GM18520 (cell line): ENCODE data around the gene UTP14C.
"Not testable (repeated sequence)": the region's sequence is repeated elsewhere in the genome, so short reads cannot be mapped to it uniquely, and the experiment has no call there.

ENCODE experiments used
- ATAC-seq: cut with Tn5 transposase; IDR thresholded peaks from one replicate; pipeline ENCODE4 v1.9.1; 2021; ENCODE audit not compliant: unreplicated experiment

Gene UTP14C

DNA sequence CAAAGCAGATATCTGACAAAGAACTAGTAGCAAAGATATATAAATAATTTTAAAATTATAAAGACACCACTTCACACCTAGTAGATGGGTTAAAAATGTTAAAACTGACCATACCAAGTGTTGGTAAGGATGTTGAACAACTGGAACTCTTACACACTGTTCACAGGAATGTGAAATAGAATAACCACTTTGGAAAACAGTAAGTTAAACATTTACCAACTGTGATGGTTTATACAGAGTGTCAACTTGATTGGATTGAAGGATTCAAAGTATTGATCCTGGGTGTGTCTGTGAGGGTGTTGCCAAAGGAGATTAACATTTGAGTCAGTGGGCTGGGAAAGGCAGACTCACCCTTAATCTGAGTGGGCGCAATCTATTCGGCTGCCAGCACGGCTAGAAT lies 19.2 kb downstream of the UTP14C start:
- ATAC-seq: no peak

DNA sequence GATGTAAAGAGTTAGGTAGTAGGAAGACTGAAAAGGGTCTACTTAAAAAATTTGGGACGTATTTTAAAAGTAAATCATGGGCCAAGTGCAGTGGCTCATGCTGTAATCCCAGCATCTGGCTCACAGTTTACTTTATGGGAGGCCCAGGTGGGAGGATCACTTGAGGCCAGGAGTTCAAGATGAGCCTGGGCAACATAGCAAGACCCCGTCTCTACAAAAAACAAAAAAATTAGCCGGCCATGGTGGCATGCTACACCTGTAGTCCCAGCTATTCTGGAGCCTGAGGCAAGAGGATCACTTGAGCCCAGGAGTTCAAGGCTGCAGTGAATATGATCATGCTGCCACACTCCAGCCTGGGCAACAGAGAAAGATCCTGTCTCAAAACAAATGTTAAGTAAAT lies 23.0 kb downstream of the UTP14C start:
- ATAC-seq: no peak

- ATAC-seq: no peak
Observed at GRCh38 chr13:52048516-52048915, 24.0 kb downstream of the UTP14C start.

DNA sequence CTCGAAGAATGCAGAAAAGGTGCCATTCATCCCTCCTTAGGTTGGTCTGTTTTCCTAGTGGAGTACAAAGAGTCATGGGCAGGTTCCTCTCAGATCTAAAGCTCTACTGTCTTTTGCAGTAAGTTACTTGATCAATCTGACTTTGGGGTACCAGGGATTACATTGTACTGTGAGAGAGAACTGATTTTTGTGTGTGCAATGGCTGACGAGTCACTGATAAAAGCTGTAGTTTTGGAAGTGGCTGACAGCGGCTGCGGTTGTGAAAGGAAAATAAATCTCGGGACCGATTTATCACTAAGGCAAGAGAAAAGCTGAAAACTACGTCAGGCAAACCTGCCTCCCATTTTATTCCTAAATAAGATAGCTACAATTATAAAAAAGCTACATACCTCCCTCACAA lies 26.9 kb downstream of the UTP14C start:
- ATAC-seq: no peak

DNA sequence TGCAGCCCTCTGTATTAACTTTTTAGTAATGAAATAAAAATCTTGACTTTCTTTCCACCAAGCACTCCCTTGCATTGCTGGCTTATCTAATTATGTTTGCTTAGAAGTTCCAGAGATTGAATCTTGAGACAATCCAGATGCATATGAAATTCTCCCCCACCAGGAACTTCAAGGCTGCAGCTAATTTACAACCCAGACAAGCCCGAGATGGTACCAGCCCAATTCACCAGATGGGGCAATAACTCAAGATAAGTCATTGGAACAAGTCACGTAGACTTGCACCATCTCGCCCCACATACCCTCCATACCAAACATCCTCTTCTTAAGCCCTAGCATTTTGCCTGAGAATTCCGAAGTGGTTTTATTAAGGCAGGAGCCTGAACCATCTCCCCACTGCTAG lies 29.0 kb downstream of the UTP14C start:
- no peak for ATAC-seq

- not testable (repeated sequence) for ATAC-seq
Observed at GRCh38 chr13:52061064-52061463, 36.6 kb downstream of the UTP14C start.

GRCh38 chr13:52061587-52061986 lies 37.1 kb downstream of the UTP14C start:
- ATAC-seq: no peak

DNA sequence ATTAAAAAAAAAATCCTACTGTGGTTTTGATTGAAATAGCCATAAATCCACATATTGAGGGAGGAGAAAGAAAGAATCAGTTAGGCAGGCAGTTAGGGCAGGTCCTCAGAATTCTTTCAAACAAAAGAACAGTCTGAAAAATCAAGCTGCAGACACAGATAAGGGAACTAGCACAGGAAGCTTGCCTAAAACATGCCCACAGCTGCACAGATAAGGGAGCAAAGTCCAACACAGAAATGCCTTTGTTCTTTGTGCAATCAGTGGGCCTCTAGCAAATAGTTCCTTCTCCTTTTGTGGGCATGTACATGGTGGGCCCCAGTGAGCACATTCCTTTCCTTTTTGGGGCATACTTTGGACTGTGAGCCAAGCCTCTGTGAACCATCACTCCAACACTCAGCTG lies 42.7 kb downstream of the UTP14C start:
- no peak for ATAC-seq

DNA sequence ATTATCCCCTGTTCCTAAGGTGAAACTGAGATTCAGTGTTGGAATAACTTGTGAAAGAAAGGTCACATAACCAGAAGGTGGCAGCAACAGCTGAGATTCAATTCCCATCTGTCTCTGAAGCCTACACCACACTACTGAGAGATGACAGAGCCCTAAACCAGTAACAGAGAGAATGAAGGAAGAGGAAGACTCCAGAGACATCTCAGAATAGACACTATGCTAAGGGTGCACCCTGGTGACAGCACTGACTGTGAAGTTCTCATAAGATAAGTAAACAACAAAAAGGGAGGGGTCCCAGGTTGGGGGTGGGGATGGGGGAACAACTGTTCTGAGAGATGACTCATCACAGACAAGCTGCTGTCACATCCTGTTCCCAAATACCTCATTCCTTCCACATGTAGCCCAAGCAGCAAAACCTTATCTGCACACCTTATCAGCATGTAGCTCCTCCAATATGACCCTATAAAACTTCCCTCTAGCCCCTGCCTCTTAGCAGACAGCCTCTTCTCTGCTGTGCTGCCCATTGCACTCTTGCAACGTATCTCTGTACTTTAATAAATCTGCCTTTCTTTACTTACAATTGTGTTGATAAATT lies 46.5 kb downstream of the UTP14C start:
- ATAC-seq: no peak
